GM19455 (cell line): ENCODE measurements around the gene ZG16B.

Experiments used
- ATAC-seq: cut with Tn5 transposase; IDR thresholded peaks from one replicate; pipeline ENCODE4 v1.9.1; 2021; ENCODE audit not compliant: unreplicated experiment

ZG16B gene

GRCh38 chr16:2842340-2843000 is 12.4 kb downstream of the ZG16B start:
- no peak for ATAC-seq

- ATAC-seq = no peak
Observed at GRCh38 chr16:2843526-2843925, 13.4 kb downstream of the ZG16B start.

- ATAC-seq = no peak
Observed at GRCh38 chr16:2845116-2845515, 15.0 kb downstream of the ZG16B start.

GRCh38 chr16:2846511-2847310 is 16.6 kb downstream of the ZG16B start:
- ATAC-seq = no peak

GRCh38 chr16:2848933-2849725 is 19.0 kb downstream of the ZG16B start:
- ATAC-seq = no peak

GRCh38 chr16:2852003-2852730 is 22.1 kb downstream of the ZG16B start:
- no peak for ATAC-seq

- no peak for ATAC-seq
Observed at GRCh38 chr16:2852731-2853507, 22.8 kb downstream of the ZG16B start.

- ATAC-seq = no peak
Observed at GRCh38 chr16:2853531-2854073, 23.5 kb downstream of the ZG16B start.

GRCh38 chr16:2854700-2855309 is 24.7 kb downstream of the ZG16B start:
- no peak for ATAC-seq

GRCh38 chr16:2855536-2855935 is 25.4 kb downstream of the ZG16B start:
- no peak for ATAC-seq

GRCh38 chr16:2856061-2856670 is 26.1 kb downstream of the ZG16B start:
- no peak for ATAC-seq

GRCh38 chr16:2856686-2857450 is 26.8 kb downstream of the ZG16B start:
- ATAC-seq = no peak

GRCh38 chr16:2857451-2858244 is 27.5 kb downstream of the ZG16B start, which contains the start of gene PRSS22:
Gene PRSS22 (minus strand): TSS chr16:2858170. CDS start chr16:2858104, 66 bp downstream.
- ATAC-seq = no peak

- ATAC-seq = no peak
Observed at GRCh38 chr16:2858245-2859025, 28.3 kb downstream of the ZG16B start.

- no peak for ATAC-seq
Observed at GRCh38 chr16:2859686-2860265, 29.7 kb downstream of the ZG16B start.

- no peak for ATAC-seq
Observed at GRCh38 chr16:2860826-2861567, 30.9 kb downstream of the ZG16B start.
